ENCODE data around the gene BRF1.

DNA sequence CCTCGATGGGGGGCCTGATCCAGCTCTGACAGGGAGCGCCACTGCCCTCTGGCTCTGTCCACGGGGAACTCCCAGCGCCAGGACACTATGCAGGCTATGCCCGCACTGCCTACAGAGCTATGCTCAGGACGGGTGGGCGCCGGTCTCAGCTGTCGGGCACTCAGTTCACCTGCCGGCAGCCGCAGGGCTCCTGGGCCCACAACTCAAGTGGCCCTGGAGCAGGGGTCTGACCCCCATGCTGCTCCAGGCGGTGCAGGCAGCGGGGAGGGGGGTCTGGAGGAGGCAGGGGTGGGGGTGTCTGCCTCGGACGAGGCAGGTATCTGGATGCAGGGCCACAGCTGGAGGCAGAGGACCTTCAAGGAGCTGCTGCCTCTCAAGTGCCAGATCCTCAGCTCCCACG lies 91.2 kb downstream of the BRF1 start:
- no peak for TF ChIP-seq POLR2A (IDR thresholded peaks at IDR 0.05)
- TF ChIP-seq, protein P1, sequence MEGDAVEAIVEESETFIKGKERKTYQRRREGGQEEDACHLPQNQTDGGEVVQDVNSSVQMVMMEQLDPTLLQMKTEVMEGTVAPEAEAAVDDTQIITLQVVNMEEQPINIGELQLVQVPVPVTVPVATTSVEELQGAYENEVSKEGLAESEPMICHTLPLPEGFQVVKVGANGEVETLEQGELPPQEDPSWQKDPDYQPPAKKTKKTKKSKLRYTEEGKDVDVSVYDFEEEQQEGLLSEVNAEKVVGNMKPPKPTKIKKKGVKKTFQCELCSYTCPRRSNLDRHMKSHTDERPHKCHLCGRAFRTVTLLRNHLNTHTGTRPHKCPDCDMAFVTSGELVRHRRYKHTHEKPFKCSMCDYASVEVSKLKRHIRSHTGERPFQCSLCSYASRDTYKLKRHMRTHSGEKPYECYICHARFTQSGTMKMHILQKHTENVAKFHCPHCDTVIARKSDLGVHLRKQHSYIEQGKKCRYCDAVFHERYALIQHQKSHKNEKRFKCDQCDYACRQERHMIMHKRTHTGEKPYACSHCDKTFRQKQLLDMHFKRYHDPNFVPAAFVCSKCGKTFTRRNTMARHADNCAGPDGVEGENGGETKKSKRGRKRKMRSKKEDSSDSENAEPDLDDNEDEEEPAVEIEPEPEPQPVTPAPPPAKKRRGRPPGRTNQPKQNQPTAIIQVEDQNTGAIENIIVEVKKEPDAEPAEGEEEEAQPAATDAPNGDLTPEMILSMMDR (IDR thresholded peaks at IDR 0.05) = no peak

Data from testis (tissue), 2 donors.